GM19035 (cell line): ENCODE measurements around the gene OVOL3.

ENCODE experiments used
- ATAC-seq: cut with Tn5 transposase; IDR thresholded peaks from one replicate; pipeline ENCODE4 v1.9.1; 2021; ENCODE audit not compliant: unreplicated experiment

OVOL3 gene

DNA sequence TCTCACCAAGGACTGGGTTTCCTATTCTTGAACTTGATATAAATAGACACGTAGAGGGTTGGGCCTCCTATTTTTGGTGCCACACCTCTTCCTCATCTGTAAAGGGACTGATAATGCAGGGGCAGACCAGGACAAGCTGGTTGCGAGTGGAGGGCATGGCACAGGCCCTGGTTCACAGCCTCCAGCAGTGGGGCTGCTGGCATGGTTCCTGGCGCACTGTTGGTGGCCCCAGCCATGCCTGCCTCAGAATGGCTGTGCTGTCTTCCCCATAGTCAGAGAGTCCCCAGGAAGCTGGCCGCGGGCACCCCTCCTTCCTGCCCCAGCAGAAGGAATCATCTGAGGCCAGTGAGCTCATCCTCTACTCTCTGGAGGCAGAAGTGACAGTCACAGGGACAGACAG, 10.5 kb upstream of the OVOL3 start:
- ATAC-seq, result no peak

DNA sequence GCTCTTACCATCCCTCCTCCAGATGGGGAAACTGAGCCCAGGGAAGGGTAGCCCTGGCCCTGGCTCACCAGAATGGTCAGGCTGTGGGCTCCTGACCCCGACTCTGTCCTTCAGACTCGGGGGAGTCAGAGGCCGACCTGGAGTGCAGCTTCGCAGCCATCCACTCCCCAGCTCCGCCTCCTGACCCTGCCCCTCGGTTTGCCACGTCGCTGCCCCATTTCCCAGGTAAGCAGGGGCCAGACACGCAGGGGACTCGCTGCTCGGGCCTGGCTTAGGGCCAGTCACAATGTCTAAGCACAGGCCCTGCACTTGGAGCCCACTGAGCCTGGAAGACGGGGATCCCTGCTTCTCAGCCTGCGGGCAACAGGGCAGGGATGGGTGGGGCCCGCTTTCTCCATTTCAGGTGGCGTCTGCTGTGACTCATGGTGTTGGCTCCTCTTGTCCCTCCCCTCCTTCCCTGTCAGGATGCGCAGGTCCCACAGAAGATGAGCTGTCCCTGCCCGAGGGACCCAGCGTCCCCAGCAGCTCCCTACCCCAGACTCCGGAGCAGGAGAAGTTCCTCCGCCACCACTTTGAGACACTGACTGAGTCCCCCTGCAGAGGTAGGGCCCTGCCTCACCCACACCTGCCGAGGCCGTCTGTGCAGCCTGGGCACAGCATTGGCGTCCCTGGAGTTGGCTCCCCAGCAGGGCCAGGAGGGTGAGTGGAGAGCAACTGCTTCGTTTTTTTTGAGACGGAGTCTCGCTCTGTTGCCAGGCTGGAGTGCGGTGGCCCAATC, 9.2 kb upstream of the OVOL3 start:
- ATAC-seq, result no peak

DNA sequence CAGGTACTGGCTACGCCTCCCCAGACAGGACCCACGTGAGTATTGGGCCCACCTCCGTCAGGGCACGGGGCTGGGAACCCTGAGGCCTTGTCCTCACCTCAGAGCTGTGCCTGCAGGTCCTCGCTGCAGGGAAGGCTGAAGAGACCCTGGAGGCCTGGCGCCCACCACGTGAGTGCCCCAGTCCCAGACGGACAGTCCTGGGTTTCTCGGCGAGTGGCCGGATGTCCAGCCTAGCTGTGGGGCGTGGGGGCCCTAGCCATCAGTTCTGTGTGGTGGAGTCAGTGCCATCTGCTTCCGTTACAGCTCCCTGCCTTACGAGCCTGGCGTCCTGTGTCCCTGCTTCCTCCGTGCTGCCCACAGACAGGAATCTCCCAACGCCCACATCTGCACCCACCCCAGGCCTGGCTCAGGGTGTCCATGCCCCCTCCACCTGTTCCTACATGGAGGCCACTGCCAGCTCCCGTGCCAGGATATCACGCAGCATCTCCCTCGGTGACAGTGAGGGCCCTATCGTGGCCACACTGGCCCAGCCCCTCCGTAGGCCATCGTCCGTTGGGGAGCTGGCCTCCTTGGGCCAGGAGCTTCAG, 7.8 kb upstream of the OVOL3 start:
- no peak for ATAC-seq

DNA sequence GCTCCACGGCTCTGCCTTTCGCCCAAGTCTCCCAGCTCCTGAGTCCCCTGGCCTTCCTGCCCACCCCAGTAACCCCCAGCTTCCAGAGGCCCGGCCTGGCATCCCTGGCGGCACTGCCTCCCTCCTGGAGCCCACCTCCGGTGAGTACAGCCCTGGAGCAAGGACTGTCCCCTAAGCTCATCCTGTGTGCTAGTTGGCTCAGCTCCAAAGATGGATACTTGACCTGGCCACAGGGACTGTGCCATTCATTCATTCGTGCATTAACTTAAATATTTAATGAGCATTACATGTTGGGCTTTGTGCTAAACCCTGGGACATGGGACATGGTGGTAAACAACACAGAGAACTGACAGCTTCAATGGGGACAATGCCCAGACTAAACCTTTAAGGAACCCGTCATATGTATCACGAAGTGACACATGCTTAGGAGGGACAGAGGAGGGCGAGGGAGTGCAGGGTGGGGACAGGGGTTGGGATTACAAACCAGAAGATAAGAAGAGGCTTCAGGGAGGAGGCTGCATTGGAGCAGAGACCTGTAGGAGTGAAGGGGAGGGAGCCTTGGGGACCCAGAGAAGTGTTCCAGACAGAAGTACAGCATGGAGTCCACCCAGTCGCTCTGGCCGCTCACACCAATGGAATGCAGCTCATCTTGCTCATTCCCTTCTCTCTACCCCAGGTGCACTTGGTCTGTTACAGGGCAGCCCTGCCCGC, 6.9 kb upstream of the OVOL3 start:
- no peak for ATAC-seq

DNA sequence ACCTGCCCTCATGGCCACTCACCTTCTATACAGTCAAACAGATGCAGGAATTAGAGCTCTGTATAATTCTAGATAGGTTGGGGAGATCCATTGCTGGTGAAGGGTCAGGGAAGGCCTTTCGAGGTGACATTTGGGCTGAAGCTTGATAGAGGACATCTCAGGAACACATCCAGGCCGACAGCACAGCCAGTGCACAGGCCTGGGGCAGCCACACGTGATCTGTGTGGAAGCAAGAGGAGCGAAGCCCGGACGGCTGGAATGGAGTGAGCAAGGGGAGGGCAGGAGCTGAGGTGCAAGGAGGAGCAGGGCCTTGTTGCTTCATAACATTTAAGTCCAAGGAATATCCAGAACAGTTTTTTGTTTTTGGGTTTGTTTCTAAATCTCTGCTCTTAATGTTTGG, 4.5 kb upstream of the OVOL3 start:
- no peak for ATAC-seq

DNA sequence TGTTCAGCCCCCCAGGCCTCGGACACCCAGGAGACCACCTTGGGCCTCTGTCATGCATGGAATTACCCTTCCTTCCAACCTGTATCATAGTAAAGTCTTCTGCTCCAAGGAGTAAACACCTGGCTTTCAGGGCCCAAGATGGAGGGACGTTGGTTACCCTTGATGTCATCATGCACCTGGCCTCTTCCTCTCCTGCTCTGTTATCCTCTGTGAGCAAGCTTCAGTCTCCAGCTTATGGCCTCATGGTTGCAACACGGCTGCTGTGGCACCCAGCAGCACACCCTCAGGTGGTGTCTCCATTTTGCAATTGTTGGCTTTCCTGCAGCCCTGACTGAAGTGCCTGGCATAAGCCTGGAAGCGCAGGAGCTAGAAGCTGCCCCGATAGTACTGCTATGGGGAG, 4.0 kb upstream of the OVOL3 start:
- ATAC-seq, result no peak

DNA sequence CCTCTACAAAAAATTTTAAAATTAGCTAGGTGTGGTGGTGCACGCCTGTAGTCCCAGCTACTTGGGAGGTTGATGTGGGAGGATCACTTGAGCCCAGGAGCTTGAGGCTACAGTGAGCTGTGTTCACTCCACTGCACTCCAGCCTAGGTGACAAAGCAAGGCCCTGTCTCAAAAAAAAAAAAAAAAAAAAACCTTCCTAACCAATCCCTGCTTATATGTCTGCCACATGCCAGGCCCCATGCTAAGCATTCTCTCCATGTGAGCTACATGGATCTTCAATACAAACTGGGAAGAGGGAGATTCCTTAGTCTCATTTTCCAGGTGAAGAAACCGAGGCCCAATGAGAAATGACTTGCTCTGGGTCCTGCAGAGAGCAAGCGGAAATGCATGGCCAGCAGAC, 2.3 kb upstream of the OVOL3 start:
- ATAC-seq, result no peak

DNA sequence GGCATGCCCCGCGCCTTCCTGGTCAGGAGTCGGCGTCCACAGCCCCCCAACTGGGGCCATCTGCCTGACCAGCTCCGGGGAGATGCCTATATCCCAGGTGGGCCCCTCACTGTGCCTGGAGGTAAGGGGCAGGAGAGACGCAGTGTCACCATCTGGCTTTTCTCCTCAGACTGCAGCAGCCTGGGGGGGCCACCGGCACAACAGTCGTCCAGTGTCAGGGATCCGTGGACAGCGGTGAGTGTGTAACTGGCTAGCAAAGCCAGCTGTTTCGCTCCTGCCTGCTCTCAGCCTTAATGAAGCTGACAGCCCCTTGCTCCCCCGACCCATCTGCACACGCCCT, 227 bp downstream of the OVOL3 start:
- ATAC-seq, result no peak

DNA sequence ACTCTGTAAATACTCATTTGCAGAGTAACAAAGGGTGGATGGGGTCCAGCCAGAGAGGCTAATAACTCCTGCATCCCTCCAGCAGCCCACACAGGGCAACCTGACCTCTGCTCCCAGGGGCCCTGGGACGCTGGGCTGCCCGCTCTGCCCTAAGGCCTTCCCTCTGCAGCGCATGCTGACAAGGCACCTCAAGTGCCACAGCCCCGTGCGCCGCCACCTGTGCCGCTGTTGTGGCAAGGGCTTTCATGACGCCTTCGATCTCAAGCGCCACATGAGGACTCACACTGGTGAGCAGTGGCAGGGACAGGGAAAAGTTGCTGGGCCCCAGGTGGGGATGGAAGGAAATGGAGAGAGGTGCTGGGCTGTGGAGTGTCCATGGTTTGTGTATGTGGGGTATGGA, 1.7 kb downstream of the OVOL3 start:
- ATAC-seq, result no peak

DNA sequence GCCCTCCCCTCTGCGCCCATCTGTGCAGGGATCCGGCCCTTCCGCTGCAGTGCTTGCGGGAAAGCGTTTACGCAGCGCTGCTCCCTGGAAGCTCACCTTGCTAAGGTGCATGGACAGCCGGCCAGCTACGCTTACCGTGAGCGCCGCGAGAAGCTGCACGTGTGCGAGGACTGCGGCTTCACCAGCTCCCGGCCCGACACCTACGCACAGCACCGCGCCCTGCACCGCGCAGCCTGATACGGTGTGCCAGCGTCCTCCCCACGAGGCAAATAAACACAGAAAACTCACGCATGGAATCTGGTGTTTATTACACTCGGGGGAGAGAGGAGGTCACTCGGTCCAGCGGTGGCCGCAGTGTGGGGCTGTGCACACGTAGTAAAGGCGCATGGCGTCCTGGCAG, 2.5 kb downstream of the OVOL3 start:
- ATAC-seq, result no peak

DNA sequence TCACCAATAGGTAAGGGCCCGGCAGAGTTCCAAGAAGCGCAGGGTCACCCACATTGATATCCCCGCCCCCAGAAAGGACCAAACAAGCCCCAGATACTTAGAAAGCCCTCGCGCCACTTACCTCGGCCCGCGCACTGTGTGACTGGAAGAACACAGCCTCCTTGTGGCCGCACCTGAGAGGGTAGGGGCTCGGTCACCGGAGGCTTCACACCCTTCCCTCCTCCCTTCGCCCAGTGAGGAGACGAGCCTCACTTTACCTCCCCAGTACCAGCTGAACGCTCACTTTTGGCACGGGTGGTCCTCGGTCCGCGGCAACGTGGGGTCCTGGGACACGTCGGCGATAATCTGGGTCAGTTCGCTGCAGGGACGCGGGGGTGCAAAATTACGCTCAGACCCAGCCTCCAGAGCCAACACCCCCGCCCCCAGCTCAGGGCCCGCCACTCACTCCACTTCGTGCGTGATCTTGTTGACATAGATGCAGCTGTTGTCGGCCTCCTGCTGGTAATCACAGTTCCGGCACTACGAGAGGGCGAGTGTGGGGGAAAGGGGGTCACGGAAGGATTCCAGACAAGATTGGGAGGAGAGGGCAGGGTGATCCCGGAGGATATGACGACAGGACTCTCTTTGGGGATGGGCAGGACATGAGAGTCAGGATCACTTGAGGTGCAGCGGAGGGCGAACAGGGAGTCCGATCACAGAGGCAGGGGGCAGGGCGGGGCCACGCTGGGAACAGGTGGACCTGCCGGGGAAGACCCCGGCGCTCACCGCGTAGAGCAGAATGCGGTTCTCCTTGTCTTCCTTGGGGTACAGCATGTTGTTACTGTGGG, 3.2 kb downstream of the OVOL3 start:
- ATAC-seq, result no peak

DNA sequence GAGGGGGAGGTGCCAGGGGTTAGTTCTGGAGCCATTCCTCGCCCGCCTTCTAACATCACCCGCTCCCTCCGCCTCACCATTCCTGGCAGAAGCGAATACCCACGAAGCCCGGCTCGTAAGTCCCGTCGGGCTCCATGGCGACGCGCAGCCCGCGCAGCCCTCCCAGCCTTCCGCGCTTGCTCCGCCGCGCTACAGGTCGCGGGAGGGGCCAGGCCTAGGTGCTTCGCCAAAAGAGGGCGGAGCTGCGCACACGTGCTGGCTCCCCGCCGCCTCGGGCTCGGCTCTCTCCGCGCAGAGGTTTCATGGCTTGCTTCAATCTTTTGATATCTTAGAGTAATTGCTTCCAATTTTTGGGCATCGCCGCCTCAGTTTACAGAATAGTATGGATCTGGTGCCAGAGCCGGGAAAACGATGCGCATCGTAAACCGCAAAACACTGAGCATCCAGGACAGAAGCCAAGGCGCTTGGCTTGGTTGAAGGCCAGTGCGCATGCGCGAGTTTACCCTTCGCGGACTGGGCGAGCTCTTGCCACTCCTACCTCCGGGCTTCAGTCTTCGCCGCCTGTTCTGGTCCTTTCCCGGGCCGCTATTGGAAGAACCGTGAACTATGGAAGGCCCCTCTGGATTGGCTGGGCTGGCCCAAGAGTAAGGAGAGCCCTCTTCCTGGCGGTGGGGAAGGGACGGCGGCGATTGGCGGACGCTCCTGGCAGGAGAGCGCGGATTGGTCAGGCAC, 3.9 kb downstream of the OVOL3 start, which contains the start of gene POLR2I:
Gene POLR2I (minus strand): TSS at position 155 of the 732 bp plus-strand sequence. CDS start 19 bp downstream, at position 136.
- peak; percentile 87 for ATAC-seq

DNA sequence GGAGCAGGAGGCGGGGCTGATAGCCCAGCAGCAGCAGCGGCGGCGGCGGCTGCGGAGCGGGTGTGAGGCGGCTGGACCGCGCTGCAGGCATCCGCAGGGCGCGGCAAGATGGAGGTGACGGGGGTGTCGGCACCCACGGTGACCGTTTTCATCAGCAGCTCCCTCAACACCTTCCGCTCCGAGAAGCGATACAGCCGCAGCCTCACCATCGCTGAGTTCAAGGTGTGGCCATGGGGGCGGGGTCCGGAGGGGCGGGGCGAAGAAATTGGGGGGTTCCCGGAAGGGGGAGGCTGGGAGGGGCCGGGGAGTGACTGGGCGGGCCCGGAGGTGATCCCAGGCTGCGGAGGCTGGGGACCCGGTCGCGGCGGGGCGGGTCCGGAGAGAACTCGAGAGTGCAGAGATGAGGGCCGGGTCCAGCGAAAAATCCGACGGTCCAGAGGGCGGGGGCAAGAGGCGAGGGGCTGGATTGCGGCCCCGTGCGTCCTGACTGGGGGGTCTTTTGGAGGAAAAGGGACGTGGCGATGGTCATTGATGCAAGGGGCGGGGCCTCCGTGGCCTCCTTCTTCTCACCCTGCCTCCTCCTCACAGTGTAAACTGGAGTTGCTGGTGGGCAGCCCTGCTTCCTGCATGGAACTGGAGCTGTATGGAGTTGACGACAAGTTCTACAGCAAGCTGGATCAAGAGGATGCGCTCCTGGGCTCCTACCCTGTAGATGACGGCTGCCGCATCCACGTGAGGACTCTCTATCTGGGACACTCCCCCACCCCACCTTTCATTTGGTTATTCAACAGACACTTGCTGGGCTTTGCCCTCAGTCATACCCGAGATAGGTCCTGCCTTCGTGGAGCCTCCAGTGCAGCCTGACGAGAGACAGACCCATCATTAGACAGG, 4.8 kb downstream of the OVOL3 start, which contains the start of gene TBCB:
Gene TBCB (plus strand): TSS at position 16 of the 891 bp plus-strand sequence. CDS start 93 bp downstream, at position 109.
- ATAC-seq, result peak; percentile 34

DNA sequence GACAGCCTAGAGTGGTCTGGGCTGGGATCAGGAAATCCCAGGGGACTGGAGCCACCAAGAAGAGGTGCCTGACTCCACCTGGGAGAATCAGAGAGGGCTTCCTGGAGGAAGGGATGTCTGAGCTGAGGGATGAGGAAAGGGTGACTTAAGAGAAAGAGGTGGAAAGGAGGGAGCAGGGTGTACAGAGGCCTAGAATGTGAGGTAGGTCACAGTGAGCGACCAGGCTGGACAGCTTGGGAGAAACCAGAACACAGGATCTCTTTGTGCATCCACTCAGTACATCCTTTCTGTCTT, 5.3 kb downstream of the OVOL3 start:
- ATAC-seq, result no peak

DNA sequence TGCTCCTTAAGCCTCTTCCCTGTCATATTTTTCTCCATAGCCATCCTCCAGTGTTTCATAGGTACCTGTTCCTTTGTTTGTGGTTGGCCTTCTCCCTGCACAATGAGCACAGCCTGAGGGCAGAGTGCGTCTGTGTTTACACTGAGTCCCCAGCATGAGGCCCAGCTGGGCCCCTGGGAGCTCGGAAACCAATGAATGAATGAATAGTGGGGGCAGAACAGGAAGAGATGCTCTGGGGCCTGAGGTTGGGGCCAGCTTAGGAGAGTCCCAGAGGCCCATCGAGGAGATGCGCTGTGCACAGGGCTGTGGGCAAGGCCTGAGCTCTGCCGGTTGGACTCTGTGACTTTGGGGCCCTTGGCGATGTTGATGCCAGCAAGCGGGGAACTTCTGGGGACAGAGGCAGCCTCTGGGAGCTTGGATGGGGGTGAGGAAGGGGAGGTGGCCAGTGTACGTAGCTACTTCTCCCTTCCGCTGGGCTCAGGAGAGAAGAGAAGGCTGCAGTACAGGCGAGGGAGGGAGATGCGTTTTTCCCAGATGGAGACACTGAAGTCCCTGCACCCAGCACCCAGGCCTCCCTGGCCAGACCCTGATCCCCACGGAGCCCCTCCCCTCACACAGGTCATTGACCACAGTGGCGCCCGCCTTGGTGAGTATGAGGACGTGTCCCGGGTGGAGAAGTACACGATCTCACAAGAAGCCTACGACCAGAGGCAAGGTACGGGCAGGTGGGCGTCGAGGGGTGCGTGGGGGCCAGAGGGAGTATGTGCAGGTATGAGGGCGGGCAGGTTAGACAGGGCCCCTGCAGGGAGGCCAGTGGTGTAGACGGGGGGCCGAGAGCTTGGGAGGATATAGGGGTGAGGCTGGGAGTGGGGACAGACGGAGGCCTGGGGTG, 9.4 kb downstream of the OVOL3 start:
- no peak for ATAC-seq

DNA sequence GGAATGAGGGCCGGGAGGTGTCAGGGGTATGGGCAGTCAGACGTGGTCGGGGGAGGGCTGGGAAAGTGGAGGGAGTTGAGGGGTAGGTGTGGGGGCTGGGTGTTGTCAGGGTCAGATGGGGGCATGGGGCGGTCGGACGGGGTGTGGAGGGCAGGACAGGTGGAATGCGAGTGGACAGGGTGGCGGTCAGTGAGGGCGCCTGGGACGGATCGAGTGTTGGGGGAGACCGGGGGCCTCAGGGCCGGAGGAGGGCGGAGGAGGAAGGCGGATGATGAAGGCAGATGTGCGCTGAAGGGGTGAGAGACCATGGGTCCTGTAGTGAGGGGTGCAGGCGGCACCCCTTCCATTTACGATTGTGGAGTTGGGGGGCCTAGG, 10.0 kb downstream of the OVOL3 start:
- no peak for ATAC-seq

DNA sequence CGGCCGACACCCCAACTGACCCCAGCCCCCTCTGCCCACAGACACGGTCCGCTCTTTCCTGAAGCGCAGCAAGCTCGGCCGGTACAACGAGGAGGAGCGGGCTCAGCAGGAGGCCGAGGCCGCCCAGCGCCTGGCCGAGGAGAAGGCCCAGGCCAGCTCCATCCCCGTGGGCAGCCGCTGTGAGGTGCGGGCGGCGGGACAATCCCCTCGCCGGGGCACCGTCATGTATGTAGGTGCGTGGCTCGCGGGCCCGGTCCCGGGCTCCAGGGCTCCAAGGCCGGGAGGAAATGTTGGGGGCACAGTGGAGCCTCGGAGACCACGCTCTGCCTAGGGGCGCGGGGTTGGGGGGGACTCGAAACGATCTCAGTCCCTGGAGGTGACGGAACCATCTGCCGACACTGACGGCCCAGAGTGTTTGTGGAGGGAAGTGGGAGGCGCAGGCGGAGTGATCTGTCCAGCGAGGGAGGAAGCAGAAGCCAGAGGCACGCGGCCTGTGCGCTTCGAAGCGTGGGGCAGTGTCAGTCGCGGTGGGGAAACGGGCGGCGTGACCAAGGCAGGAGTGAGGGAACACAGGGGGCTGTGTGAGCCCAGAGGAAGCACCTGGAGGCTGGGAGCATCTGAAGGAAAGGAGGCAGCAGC, 10.7 kb downstream of the OVOL3 start:
- no peak for ATAC-seq

DNA sequence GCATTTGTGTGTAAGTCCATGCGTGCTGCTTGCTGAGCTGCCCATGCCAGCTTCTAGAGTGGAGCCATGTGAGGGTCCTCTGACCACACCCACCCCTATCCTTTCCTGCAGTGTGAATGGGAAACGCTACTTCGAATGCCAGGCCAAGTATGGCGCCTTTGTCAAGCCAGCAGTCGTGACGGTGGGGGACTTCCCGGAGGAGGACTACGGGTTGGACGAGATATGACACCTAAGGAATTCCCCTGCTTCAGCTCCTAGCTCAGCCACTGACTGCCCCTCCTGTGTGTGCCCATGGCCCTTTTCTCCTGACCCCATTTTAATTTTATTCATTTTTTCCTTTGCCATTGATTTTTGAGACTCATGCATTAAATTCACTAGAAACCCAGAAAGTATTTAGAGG, 14.6 kb downstream of the OVOL3 start:
- no peak for ATAC-seq

DNA sequence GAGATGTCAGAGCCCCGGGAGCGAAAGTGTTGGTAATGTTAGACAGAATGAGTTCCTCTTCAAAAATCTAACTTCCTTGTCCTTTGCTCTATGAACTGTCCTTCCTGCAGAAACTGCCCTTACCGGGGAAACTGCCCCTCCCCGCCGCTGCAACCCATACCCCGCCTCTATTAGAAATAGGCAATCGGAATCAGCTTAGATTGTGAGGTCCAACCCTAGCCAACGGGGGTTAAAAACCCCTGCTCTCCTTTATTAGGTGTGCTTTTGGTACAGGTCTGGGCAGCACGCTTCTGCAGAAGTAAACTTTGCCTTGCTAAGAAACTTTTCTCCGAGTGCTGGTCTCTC, 17.4 kb downstream of the OVOL3 start:
- peak; percentile 13 for ATAC-seq
